Body of pancreas (tissue), 4 donors: ENCODE results near the gene POLR2H. TPM values are rescaled to one million over a fixed set of nuclear protein-coding genes. Genes with fewer than 3 reads are reported as not detected.
"Not testable (repeated sequence)": the region's sequence is repeated elsewhere in the genome, so short reads cannot be mapped to it uniquely, and the experiment has no call there.

Experiments used
- ATAC-seq: fragments of 150-250 bp; one replicate; pipeline ENCODE4 v1.9.1; 2016
- DNase-seq, 4 donors: peaks; one replicate each; pipeline ENCODE4 v3.0.0-alpha.2; 2019
- H3K27ac ChIP-seq, 4 donors: fragments of 200-600 bp; sonication (generic); 1 replicate in 3 of 4; 2 replicates in 1 of 4; pipeline versions ENCODE4 v1.5.1 to v1.6.1; 2016 to 2019; ENCODE audit warnings: mild to moderate bottlenecking in 1 of 4, mixed read lengths in 1 of 4, moderate library complexity in 1 of 4
- H3K27me3 ChIP-seq, 2 donors: fragments of 200-600 bp; sonication (generic); one replicate each; pipeline ENCODE4 v1.6.0; 2016; ENCODE audit warnings: mild to moderate bottlenecking in 1 of 2
- H3K36me3 ChIP-seq, 2 donors: fragments of 200-600 bp; sonication (generic); replicated peaks in 1 of 2; 2 replicates each; pipeline ENCODE4 v1.5.1; 2016; ENCODE audit warnings: low read depth in 2 of 2; ENCODE audit not compliant: insufficient read depth in 1 of 2
- H3K4me1 ChIP-seq: fragments of 200-600 bp; sonication (generic); one replicate; pipeline ENCODE4 v1.6.0; 2016
- H3K4me3 ChIP-seq, 2 donors: fragments of 200-600 bp; sonication (generic); 1 replicate in 1 of 2; 2 replicates in 1 of 2; pipeline ENCODE4 v1.5.1; 2016 to 2019
- H3K9me3 ChIP-seq, 3 donors: fragments of 200-600 bp; sonication (generic); 1 replicate in 2 of 3; 2 replicates in 1 of 3; pipeline ENCODE4 v1.5.1; 2016
- POLR2A ChIP-seq, 3 donors: fragments of 450-650 bp; IDR thresholded peaks; one replicate each; pipeline ENCODE4 v1.6.1; 2016; ENCODE audit warnings: antibody characterized with exemption in 3 of 3, mild to moderate bottlenecking in 2 of 3
- WGBS, 2 donors: methylation state at CpG; one replicate each; pipeline ENCODE4 v1.1.5; 2017; 5-methylcytosine and 5-hydroxymethylcytosine counted together
- intact Hi-C: fragments of 100-400 bp; cut with DNase I; formaldehyde crosslinking; loops from one replicate; pipeline ENCODE4 v1.15.1; 2023
- total RNA-seq, 2 donors: library from RNA; depleted of rRNA; stranded (reverse); fragments of >200 nt; gene quantifications; one replicate each; pipeline ENCODE4 v1.1.0, GENCODE V29; 2016
- TF ChIP-seq, protein P1 (sequence below), 7 experiments: fragments of 450-650 bp in 4 of 7; fragments of 200-600 bp in 3 of 7; sonication (generic) in 3 of 7; IDR thresholded peaks; one replicate each; pipeline ENCODE4 v1.5.1; 2016 to 2019; ENCODE audit warnings: antibody characterized with exemption in 7 of 7

Gene POLR2H
- total RNA-seq, 2 donors from 2014 or later, result 32.4 to 137 TPM

DNA sequence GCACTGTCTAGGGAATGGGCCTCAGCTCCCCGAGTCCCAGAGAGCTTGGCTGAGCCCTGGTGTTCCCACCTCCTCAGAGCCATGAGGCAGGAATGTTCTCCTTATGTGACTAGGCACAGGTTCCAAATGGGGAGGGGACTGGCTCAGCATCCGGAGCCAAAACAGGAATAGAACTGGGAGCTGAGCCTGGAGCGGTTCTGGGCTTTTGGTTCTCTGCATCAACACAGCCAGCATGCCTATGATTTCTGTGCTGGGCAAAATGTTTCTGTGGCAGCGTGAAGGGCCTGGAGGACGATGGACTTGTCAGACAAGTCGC, 24.2 kb upstream of the POLR2H start, which contains the start of gene FAM131A:
Gene FAM131A (plus strand): TSS at position 202 of the 316 bp plus-strand sequence. CDS start 31 bp downstream, at position 233.
- H3K27me3 ChIP-seq, result no peaks in the 10 kb centered on the region
- ATAC-seq (no peak), DNase-seq (no peak)
- peaks cover 3 to 20% of the 10 kb centered on the region in 2 donors for H3K36me3 ChIP-seq
- TF ChIP-seq POLR2A (IDR thresholded peaks at IDR 0.05), result no peak
- TF ChIP-seq, protein P1, sequence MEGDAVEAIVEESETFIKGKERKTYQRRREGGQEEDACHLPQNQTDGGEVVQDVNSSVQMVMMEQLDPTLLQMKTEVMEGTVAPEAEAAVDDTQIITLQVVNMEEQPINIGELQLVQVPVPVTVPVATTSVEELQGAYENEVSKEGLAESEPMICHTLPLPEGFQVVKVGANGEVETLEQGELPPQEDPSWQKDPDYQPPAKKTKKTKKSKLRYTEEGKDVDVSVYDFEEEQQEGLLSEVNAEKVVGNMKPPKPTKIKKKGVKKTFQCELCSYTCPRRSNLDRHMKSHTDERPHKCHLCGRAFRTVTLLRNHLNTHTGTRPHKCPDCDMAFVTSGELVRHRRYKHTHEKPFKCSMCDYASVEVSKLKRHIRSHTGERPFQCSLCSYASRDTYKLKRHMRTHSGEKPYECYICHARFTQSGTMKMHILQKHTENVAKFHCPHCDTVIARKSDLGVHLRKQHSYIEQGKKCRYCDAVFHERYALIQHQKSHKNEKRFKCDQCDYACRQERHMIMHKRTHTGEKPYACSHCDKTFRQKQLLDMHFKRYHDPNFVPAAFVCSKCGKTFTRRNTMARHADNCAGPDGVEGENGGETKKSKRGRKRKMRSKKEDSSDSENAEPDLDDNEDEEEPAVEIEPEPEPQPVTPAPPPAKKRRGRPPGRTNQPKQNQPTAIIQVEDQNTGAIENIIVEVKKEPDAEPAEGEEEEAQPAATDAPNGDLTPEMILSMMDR (IDR thresholded peaks at IDR 0.05), result no peak
- H3K4me1 ChIP-seq, result peaks cover 32% of the 10 kb centered on the region
- WGBS, 2 donors, result 58 to 74% methylated on average over 5 to 6 of the region's 6 CpGs
- H3K4me3 ChIP-seq, result peak within 1 kb of the TSS; percentile 55 to 87
- H3K27ac ChIP-seq, result peak within 1 kb of the TSS; percentile 95 to 98 (median 96)
- intact Hi-C loops, result no loop called here
- no peaks in the 10 kb centered on the region for H3K9me3 ChIP-seq

DNA sequence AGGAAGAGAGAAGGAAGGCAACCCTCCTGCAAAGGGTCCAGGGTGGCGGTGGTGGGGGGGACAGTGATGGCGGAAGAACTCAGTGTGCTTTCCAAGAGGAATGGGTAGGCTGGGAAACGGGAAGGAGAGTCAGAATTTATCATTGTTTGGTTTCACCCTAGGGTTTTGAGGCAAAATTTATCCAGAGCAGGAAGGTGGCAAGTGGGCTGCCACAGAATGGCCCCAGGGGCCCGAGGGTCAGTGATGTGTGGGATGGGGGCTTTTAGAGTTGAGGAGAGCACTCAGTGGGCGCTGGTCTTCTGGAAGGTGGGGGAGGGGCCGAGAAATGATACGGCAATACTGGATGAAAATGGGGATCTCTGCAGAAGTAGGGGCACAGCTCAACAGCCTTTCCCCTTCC, 23.5 kb upstream of the POLR2H start:
- WGBS, 2 donors, result 62 to 65% methylated on average over 7 of the region's 7 CpGs
- H3K27ac ChIP-seq, result peak overlapping the region in 2 of 4 donors; percentile 39 to 96
- no peak for TF ChIP-seq POLR2A (IDR thresholded peaks at IDR 0.05)
- TF ChIP-seq, protein P1 (IDR thresholded peaks at IDR 0.05), result no peak
- no peaks in the 10 kb centered on the region for H3K27me3 ChIP-seq
- ATAC-seq (no peak), DNase-seq (no peak)
- intact Hi-C loops, result no loop called here
- no peak overlapping the region for H3K4me3 ChIP-seq
- H3K4me1 ChIP-seq, result peaks cover 32% of the 10 kb centered on the region
- H3K36me3 ChIP-seq, result peaks cover 0 to 16% of the 10 kb centered on the region in 2 donors
- H3K9me3 ChIP-seq, result no peaks in the 10 kb centered on the region

DNA sequence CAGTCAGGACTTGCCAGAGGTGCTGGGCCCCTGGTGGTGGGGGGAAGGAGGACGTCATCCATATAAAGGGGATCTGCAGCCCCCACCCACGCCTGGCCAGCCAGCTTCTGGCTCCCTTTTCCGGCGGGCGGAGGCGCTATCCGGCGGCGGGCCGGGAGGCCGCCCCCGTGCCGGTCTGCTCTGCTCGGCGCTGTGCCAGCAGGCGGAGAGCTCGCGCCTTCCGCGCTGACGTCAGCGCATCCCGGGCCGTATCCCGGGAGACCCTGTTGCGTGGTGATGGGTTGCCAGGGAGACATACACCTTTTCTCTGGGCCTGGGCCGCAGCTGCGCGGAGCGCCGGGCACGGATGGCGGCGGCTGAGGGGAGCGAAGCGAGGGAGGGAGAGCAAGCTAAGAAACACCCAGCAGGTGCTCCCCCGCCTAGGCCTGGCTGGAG, 23.0 kb upstream of the POLR2H start:
- ATAC-seq (no peak), DNase-seq (peak; percentile 50 to 66 (median 63))
- H3K27ac ChIP-seq, result peak overlapping the region in 2 of 4 donors; percentile 39 to 96
- no peak for TF ChIP-seq POLR2A (IDR thresholded peaks at IDR 0.05)
- TF ChIP-seq, protein P1 (IDR thresholded peaks at IDR 0.05), result no peak
- peaks cover 0 to 11% of the 10 kb centered on the region in 2 donors for H3K36me3 ChIP-seq
- WGBS, 2 donors, result 66 to 92% methylated on average over 11 to 36 of the region's 37 CpGs
- no peaks in the 10 kb centered on the region for H3K27me3 ChIP-seq
- intact Hi-C loops, result no loop called here
- no peaks in the 10 kb centered on the region for H3K9me3 ChIP-seq
- peaks cover 32% of the 10 kb centered on the region for H3K4me1 ChIP-seq
- H3K4me3 ChIP-seq, result no peak overlapping the region

DNA sequence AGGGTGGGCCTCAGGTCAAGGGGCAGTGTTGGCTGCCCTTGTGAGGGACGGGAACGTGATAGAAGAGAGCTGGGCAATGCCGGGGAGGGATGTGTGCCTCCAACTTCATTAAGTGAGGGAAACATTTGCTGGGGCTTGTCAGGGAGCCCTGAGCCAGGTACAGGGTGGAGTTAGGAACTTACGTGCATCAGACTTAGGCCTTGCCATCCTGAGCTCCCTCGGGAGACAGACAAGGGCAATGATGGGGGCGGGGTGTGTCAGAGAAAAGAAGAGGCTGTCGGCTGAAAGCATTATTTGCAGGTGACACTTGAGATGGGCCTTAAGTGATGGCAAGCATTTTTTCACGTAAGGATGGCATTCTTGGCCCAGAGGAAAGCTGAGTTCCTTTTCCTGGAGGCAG, 22.5 kb upstream of the POLR2H start:
- Histone ChIP-seq H3K4me3 (no peak overlapping the region), H3K9me3 (no peaks in the 10 kb centered on the region), H3K4me1 (peaks cover 32% of the 10 kb centered on the region), H3K27me3 (no peaks in the 10 kb centered on the region), H3K27ac (peak overlapping the region in 1 of 4 donors; percentile 96), H3K36me3 (peaks cover 0 to 6% of the 10 kb centered on the region in 2 donors)
- 72 to 79% methylated on average over 8 of the region's 8 CpGs for WGBS, 2 donors
- TF ChIP-seq POLR2A (IDR thresholded peaks at IDR 0.05), result no peak
- TF ChIP-seq, protein P1 (IDR thresholded peaks at IDR 0.05), result no peak
- DNase-seq (no peak), ATAC-seq (no peak)
- intact Hi-C loops, result no loop called here

DNA sequence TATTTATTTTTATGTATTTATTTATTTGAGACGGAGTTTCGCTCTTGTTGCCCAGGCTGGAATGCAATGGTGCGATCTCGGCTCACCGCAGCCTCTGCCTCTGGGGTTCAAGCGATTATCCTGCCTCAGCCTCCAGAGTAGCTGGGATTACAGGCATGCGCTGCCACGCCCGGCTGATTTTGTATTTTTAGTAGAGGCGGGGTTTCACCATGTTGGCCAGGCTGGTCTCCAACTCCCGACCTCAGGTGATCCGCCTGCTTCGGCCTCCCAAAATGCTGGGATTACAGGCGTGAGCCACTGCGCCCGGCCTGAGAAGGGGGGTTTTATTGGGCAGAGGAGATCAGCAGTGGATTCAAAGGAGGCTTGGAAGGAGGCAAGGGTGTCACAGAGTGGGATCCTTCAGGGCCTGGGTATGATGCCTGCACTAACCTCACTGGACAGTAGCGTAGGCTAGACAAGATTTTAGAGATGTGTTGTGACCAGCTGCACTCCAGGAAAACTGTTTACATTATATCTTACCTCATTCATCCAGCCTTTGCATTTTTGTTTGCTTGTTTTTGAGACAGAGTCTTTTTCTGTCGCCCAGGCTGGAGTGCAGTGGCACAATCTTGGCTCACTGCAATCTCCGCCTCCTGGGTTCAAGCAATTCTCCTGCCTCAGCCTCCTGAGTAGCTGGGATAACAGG, 21.9 kb upstream of the POLR2H start:
- H3K9me3 ChIP-seq, intact Hi-C loops, H3K27me3 ChIP-seq, H3K27ac ChIP-seq, H3K4me3 ChIP-seq, ATAC-seq, H3K36me3 ChIP-seq, DNase-seq: not testable (repeated sequence)
- 93 to 94% methylated on average over 19 of the region's 19 CpGs for WGBS, 2 donors
- H3K4me1 ChIP-seq, result peaks cover 32% of the 10 kb centered on the region
